ENCODE results near the gene MSI2.

MSI2 gene

DNA sequence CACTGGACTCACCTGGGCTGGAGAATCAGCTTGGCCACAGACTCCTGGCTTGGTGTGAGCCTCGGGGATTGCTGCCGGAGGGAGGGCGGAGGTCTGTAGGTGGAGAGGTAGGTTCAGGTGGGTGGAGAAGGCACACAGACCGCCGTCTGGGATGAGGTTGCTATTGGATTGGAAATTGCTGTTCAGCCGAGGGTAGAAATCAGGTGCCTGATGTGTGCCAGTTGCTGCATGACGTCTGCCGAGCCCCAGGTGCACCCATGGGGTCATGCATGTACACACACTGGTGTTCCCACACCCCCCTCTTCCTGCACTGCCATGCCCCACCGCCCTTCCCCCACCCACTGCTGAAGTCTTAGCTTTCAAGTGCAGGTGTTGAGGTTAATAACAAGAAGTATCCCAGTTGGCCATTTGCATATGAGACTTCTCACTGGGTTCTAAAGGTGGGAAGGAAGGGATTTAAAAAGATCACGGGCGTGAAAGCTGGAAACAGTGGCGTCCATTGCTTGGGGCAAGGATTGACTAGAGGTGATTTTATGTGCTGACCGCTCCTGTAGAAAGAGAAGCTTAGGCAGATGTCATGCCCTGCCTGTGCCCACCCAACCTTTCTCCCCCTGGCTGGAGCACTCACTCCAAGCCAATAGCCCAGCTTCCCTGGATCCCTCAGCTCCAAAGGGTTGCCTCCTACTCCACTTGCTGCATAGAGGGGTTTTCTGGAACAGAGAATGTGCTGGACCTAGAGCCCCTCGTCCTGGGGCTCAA is 295.2 kb downstream of the MSI2 start:
- TF ChIP-seq, protein P1, sequence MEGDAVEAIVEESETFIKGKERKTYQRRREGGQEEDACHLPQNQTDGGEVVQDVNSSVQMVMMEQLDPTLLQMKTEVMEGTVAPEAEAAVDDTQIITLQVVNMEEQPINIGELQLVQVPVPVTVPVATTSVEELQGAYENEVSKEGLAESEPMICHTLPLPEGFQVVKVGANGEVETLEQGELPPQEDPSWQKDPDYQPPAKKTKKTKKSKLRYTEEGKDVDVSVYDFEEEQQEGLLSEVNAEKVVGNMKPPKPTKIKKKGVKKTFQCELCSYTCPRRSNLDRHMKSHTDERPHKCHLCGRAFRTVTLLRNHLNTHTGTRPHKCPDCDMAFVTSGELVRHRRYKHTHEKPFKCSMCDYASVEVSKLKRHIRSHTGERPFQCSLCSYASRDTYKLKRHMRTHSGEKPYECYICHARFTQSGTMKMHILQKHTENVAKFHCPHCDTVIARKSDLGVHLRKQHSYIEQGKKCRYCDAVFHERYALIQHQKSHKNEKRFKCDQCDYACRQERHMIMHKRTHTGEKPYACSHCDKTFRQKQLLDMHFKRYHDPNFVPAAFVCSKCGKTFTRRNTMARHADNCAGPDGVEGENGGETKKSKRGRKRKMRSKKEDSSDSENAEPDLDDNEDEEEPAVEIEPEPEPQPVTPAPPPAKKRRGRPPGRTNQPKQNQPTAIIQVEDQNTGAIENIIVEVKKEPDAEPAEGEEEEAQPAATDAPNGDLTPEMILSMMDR (IDR thresholded peaks at IDR 0.05; ENCODE audit: insufficient read depth, low read depth, low read length, missing control alignments): no peak
- H3K4me3 ChIP-seq (ENCODE audit: low read length): no peak overlapping the region
- no peak for DNase-seq (ENCODE audit: low read depth)

- H3K4me3 ChIP-seq (ENCODE audit: low read length): no peak overlapping the region
- TF ChIP-seq, protein P1 (IDR thresholded peaks at IDR 0.05; ENCODE audit: insufficient read depth, low read depth, low read length, missing control alignments): peak; percentile 36
- peak; percentile 14 for DNase-seq (ENCODE audit: low read depth)
These were observed 295.8 kb downstream of the MSI2 start for GRCh38 chr17:57552114-57552624.

- TF ChIP-seq, protein P1 (IDR thresholded peaks at IDR 0.05; ENCODE audit: insufficient read depth, low read depth, low read length, missing control alignments): no peak
- H3K4me3 ChIP-seq (ENCODE audit: low read length): no peak overlapping the region
- DNase-seq (ENCODE audit: low read depth): no peak
These were observed 297.2 kb downstream of the MSI2 start for GRCh38 chr17:57553526-57553925.

DNA sequence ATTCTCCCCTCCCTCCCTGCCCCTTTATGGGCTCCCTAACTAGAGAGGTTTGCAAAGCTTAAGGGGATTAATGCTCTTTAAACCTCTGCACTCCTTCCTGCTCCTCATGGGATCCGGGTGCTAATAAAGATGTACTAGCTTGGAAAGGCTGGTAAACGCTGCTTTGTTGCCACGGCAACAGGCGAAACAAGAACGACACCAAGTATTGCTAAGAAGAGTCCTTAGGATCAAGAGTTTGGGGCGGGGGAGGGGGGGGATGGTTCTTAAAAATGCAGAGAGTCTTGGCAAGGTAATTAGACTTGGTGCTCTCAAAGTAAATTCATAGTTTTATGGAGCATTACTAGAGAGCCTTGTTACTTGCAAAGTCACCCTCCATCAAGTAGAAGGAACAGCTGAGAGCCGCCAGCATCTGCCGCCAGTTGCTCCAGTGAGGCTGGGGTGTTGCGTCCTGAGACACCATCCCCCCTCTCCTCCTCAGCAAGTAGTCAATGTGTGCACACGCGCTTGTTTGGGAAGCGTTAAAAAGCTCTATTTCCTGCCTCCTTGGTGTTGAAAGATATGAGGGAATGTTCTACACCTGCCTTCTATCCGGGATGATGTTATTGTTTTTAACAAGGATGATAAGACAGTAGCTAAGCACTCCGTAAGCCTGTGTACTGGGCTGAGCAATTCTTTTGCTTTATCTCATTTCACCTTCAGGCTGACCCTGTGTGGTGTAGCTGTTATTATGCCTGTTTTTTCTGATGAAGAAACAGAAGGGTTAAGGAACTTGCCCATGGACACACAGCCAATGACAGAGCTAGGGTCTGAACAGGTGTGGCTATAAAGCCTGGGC is 297.9 kb downstream of the MSI2 start:
- H3K4me3 ChIP-seq (ENCODE audit: low read length): no peak overlapping the region
- no peak for DNase-seq (ENCODE audit: low read depth)
- TF ChIP-seq, protein P1 (IDR thresholded peaks at IDR 0.05; ENCODE audit: insufficient read depth, low read depth, low read length, missing control alignments): no peak

- no peak overlapping the region for H3K4me3 ChIP-seq (ENCODE audit: low read length)
- DNase-seq (ENCODE audit: low read depth): no peak
- TF ChIP-seq, protein P1 (IDR thresholded peaks at IDR 0.05; ENCODE audit: insufficient read depth, low read depth, low read length, missing control alignments): no peak
These were observed 298.7 kb downstream of the MSI2 start for GRCh38 chr17:57554826-57555635.

- H3K4me3 ChIP-seq (ENCODE audit: low read length): no peak overlapping the region
- TF ChIP-seq, protein P1 (IDR thresholded peaks at IDR 0.05; ENCODE audit: insufficient read depth, low read depth, low read length, missing control alignments): no peak
- no peak for DNase-seq (ENCODE audit: low read depth)
These were observed 299.4 kb downstream of the MSI2 start for GRCh38 chr17:57555636-57556175.

Data from epithelial cell of esophagus (primary cell).